Neuronal stem cell (in vitro differentiated cells): Measurements from ENCODE around the gene MCOLN3.

Experiments used
- DNase-seq: peaks from one replicate; pipeline ENCODE4 v3.0.0-alpha.2; 2013; ENCODE audit warnings: low spot score
- H2AFZ ChIP-seq: one replicate; pipeline ENCODE4 v1.6.1; 2013; ENCODE audit warnings: mild to moderate bottlenecking, low read length, inconsistent platforms
- H2AK5ac ChIP-seq: 2 replicates; pipeline ENCODE4 v1.6.1; 2013; ENCODE audit warnings: low read depth, mild to moderate bottlenecking, inconsistent platforms, low read length, moderate library complexity, mixed read lengths
- H2BK120ac ChIP-seq: 2 replicates; pipeline ENCODE4 v1.6.1; 2013; ENCODE audit warnings: low read depth, mild to moderate bottlenecking, inconsistent platforms, low read length, moderate library complexity, mixed read lengths
- H2BK12ac ChIP-seq: one replicate; pipeline ENCODE4 v1.6.1; 2013; ENCODE audit warnings: low read length, inconsistent platforms
- H2BK15ac ChIP-seq: 2 replicates; pipeline ENCODE4 v1.6.1; 2013; ENCODE audit warnings: mild to moderate bottlenecking, low read length, inconsistent platforms, mixed read lengths
- H2BK5ac ChIP-seq: one replicate; pipeline ENCODE4 v1.6.1; 2013; ENCODE audit warnings: inconsistent platforms, mild to moderate bottlenecking, low read length, moderate library complexity
- H3K14ac ChIP-seq: one replicate; pipeline ENCODE4 v1.6.1; 2013; ENCODE audit warnings: low read length, inconsistent platforms
- H3K18ac ChIP-seq: 2 replicates; pipeline ENCODE4 v1.6.1; 2013; ENCODE audit warnings: low read length, inconsistent platforms
- H3K23ac ChIP-seq: 2 replicates; pipeline ENCODE4 v1.6.1; 2013; ENCODE audit warnings: low read depth, mild to moderate bottlenecking, mixed read lengths, low read length, inconsistent platforms; ENCODE audit not compliant: poor library complexity
- H3K27ac ChIP-seq: replicated peaks from 3 replicates; pipeline ENCODE4 v1.5.1; 2013; ENCODE audit warnings: low read length, inconsistent platforms
- H3K27me3 ChIP-seq, 3 experiments: 2 replicates each; pipeline ENCODE4 v1.6.1; 2013; ENCODE audit warnings: low read length in 3 of 3, mild to moderate bottlenecking in 2 of 3, inconsistent platforms in 1 of 3, low read depth in 1 of 3, mixed read lengths in 1 of 3, moderate library complexity in 1 of 3; ENCODE audit not compliant: control insufficient read depth in 3 of 3, insufficient read depth in 3 of 3
- H3K36me3 ChIP-seq, 2 donors: replicated peaks in 1 of 2; 2 replicates each; pipeline ENCODE4 v1.6.1; 2013; ENCODE audit warnings: low read length in 2 of 2; ENCODE audit not compliant: control insufficient read depth in 2 of 2, insufficient read depth in 2 of 2
- H3K4ac ChIP-seq: 2 replicates; pipeline ENCODE4 v1.6.1; 2013; ENCODE audit warnings: inconsistent platforms, mild to moderate bottlenecking, low read length, moderate library complexity
- H3K4me1 ChIP-seq, 2 donors: 1 replicate in 1 of 2; 2 replicates in 1 of 2; pipeline ENCODE4 v1.6.1; 2013; ENCODE audit warnings: low read length in 2 of 2, low read depth in 1 of 2; ENCODE audit not compliant: control insufficient read depth in 2 of 2, insufficient read depth in 1 of 2
- H3K4me2 ChIP-seq: one replicate; pipeline ENCODE4 v1.6.1; 2013; ENCODE audit warnings: mild to moderate bottlenecking, low read length, inconsistent platforms; ENCODE audit not compliant: insufficient read depth, poor library complexity, severe bottlenecking
- H3K4me3 ChIP-seq, 2 donors: 2 replicates each; pipeline ENCODE4 v1.5.1; 2013; ENCODE audit warnings: low read length in 2 of 2, mild to moderate bottlenecking in 2 of 2, inconsistent platforms in 1 of 2, moderate library complexity in 1 of 2
- H3K79me1 ChIP-seq: one replicate; pipeline ENCODE4 v1.6.1; 2013; ENCODE audit warnings: low read depth, mild to moderate bottlenecking, inconsistent platforms, low read length, moderate library complexity
- H3K9ac ChIP-seq: one replicate; pipeline ENCODE4 v1.6.1; 2013; ENCODE audit warnings: mild to moderate bottlenecking, low read depth, low read length, inconsistent platforms; ENCODE audit not compliant: poor library complexity
- H3K9me3 ChIP-seq, 2 donors: replicated peaks in 1 of 2; 2 replicates each; pipeline versions ENCODE3 to v1.6.1; 2013; ENCODE audit warnings: low read length in 2 of 2, mild to moderate bottlenecking in 2 of 2, inconsistent platforms in 1 of 2, low read depth in 1 of 2, mixed read lengths in 1 of 2, moderate library complexity in 1 of 2; ENCODE audit not compliant: control insufficient read depth in 2 of 2, insufficient read depth in 1 of 2
- H4K8ac ChIP-seq: one replicate; pipeline ENCODE4 v1.6.1; 2013; ENCODE audit warnings: low read depth, mild to moderate bottlenecking, inconsistent platforms, low read length, moderate library complexity
- H4K91ac ChIP-seq: one replicate; pipeline ENCODE4 v1.6.1; 2013; ENCODE audit warnings: low read length, low read depth, mild to moderate bottlenecking, inconsistent platforms; ENCODE audit not compliant: poor library complexity
- WGBS, 2 donors: extraction: QIAGEN DNeasy Blood & Tissue Kit; methylation state at CpG; one replicate each; pipeline ENCODE4 v1.1.7; 2013; ENCODE audit warnings: missing lambda C conversion rate in 2 of 2, mixed read lengths in 1 of 2; ENCODE audit not compliant: insufficient read length in 2 of 2, insufficient replicate concordance in 1 of 2; ENCODE audit errors: extremely low coverage in 2 of 2; 5-methylcytosine and 5-hydroxymethylcytosine counted together

MCOLN3 gene

GRCh38 chr1:85059563-85059962 lies 11.3 kb upstream of the MCOLN3 start:
- H2BK12ac ChIP-seq = no peak overlapping the region
- H2AK5ac ChIP-seq = no peak overlapping the region
- no peak overlapping the region for H3K4ac ChIP-seq
- H3K27me3 ChIP-seq = peaks cover 0 to 3% (median 2%) of the 10 kb centered on the region in 3 experiments
- no peaks in the 10 kb centered on the region for H3K36me3 ChIP-seq
- no peak overlapping the region for H2BK15ac ChIP-seq
- no peak overlapping the region for H4K91ac ChIP-seq
- H3K4me1 ChIP-seq = no peaks in the 10 kb centered on the region
- no peaks in the 10 kb centered on the region for H3K9me3 ChIP-seq
- H3K4me2 ChIP-seq = no peak overlapping the region
- no peak for DNase-seq
- H3K14ac ChIP-seq = no peak overlapping the region
- no peaks in the 10 kb centered on the region for H3K79me1 ChIP-seq
- no peak overlapping the region for H3K18ac ChIP-seq
- no peak overlapping the region for H4K8ac ChIP-seq
- no peak overlapping the region for H2BK120ac ChIP-seq
- no peak overlapping the region for H3K9ac ChIP-seq
- no peak overlapping the region for H2AFZ ChIP-seq
- no peak overlapping the region for H3K23ac ChIP-seq
- WGBS, 2 donors = no CpG with 5 or more reads among the region's 2 CpGs
- no peak overlapping the region for H3K27ac ChIP-seq
- H3K4me3 ChIP-seq = no peak overlapping the region
- H2BK5ac ChIP-seq = no peak overlapping the region

- DNase-seq = no peak
- Histone ChIP-seq H2AFZ (no peak overlapping the region), H3K23ac (no peak overlapping the region), H3K4me2 (no peak overlapping the region), H4K91ac (no peak overlapping the region), H3K27ac (no peak overlapping the region), H3K36me3 (no peaks in the 10 kb centered on the region), H2BK12ac (no peak overlapping the region), H3K4me3 (no peak overlapping the region), H3K79me1 (no peaks in the 10 kb centered on the region), H3K9me3 (no peaks in the 10 kb centered on the region), H3K18ac (no peak overlapping the region), H3K4ac (no peak overlapping the region), H2BK120ac (no peak overlapping the region), H4K8ac (no peak overlapping the region), H2BK15ac (no peak overlapping the region), H2AK5ac (no peak overlapping the region), H3K4me1 (no peaks in the 10 kb centered on the region), H3K9ac (no peak overlapping the region), H3K27me3 (peaks cover 0 to 3% (median 2%) of the 10 kb centered on the region in 3 experiments), H2BK5ac (no peak overlapping the region), H3K14ac (no peak overlapping the region)
- WGBS, 2 donors = no CpG with 5 or more reads among the region's 1 CpG
Observed at GRCh38 chr1:85058786-85059185, 10.5 kb upstream of the MCOLN3 start.

GRCh38 chr1:85058311-85058710 lies 10.0 kb upstream of the MCOLN3 start:
- no peak overlapping the region for H3K27ac ChIP-seq
- WGBS, 2 donors = no CpG with 5 or more reads among the region's 1 CpG
- H4K8ac ChIP-seq = no peak overlapping the region
- no peaks in the 10 kb centered on the region for H3K79me1 ChIP-seq
- H3K9me3 ChIP-seq = no peaks in the 10 kb centered on the region
- no peak overlapping the region for H3K14ac ChIP-seq
- H3K27me3 ChIP-seq = peaks cover 0 to 3% (median 2%) of the 10 kb centered on the region in 3 experiments
- no peak overlapping the region for H2AFZ ChIP-seq
- no peaks in the 10 kb centered on the region for H3K36me3 ChIP-seq
- no peak overlapping the region for H3K4ac ChIP-seq
- no peak overlapping the region for H2AK5ac ChIP-seq
- no peak for DNase-seq
- no peak overlapping the region for H2BK5ac ChIP-seq
- no peak overlapping the region for H2BK12ac ChIP-seq
- H3K4me3 ChIP-seq = no peak overlapping the region
- H3K4me2 ChIP-seq = no peak overlapping the region
- no peaks in the 10 kb centered on the region for H3K4me1 ChIP-seq
- no peak overlapping the region for H3K23ac ChIP-seq
- no peak overlapping the region for H3K9ac ChIP-seq
- H3K18ac ChIP-seq = no peak overlapping the region
- H4K91ac ChIP-seq = no peak overlapping the region
- no peak overlapping the region for H2BK15ac ChIP-seq
- H2BK120ac ChIP-seq = no peak overlapping the region

GRCh38 chr1:85054664-85055063 lies 6.4 kb upstream of the MCOLN3 start:
- Histone ChIP-seq H2AK5ac (no peak overlapping the region), H3K27ac (no peak overlapping the region), H2BK5ac (no peak overlapping the region), H3K27me3 (peaks cover 0 to 20% (median 5%) of the 10 kb centered on the region in 3 experiments), H3K4me1 (no peaks in the 10 kb centered on the region), H4K8ac (no peak overlapping the region), H3K9me3 (no peaks in the 10 kb centered on the region), H4K91ac (no peak overlapping the region), H3K4me3 (no peak overlapping the region), H3K36me3 (no peaks in the 10 kb centered on the region), H3K23ac (no peak overlapping the region), H3K4ac (no peak overlapping the region), H2BK120ac (no peak overlapping the region), H3K79me1 (no peaks in the 10 kb centered on the region), H2AFZ (no peak overlapping the region), H3K4me2 (no peak overlapping the region), H2BK12ac (no peak overlapping the region), H3K9ac (no peak overlapping the region), H3K14ac (no peak overlapping the region), H3K18ac (no peak overlapping the region), H2BK15ac (no peak overlapping the region)
- DNase-seq = no peak
- WGBS, 2 donors = no CpG with 5 or more reads among the region's 4 CpGs
